Sigmoid colon (tissue), 4 donors: Measurements from ENCODE around the gene BRF1.

Experiments
- EP300 ChIP-seq, 4 donors: sonication (generic); formaldehyde crosslinking; IDR thresholded peaks; one replicate each; pipeline ENCODE4 v1.6.1; 2017; ENCODE audit warnings: antibody characterized with exemption in 4 of 4
- POLR2A ChIP-seq, 2 donors: fragments of 450-650 bp; IDR thresholded peaks; one replicate each; pipeline ENCODE4 v1.6.1; 2016; ENCODE audit warnings: antibody characterized with exemption in 2 of 2, mild to moderate bottlenecking in 2 of 2, moderate library complexity in 2 of 2
- POLR2AphosphoS5 ChIP-seq, 4 donors: sonication (generic); formaldehyde crosslinking; IDR thresholded peaks; one replicate each; pipeline ENCODE4 v1.6.1; 2017; ENCODE audit warnings: antibody characterized with exemption in 4 of 4
- TF ChIP-seq, protein P1 (sequence below), 4 experiments: fragments of 450-650 bp in 3 of 4; fragments of 200-600 bp in 1 of 4; IDR thresholded peaks; one replicate each; pipeline ENCODE4 v1.5.1; 2016 to 2019; ENCODE audit warnings: antibody characterized with exemption in 4 of 4, mild to moderate bottlenecking in 3 of 4, moderate library complexity in 2 of 4

DNA sequence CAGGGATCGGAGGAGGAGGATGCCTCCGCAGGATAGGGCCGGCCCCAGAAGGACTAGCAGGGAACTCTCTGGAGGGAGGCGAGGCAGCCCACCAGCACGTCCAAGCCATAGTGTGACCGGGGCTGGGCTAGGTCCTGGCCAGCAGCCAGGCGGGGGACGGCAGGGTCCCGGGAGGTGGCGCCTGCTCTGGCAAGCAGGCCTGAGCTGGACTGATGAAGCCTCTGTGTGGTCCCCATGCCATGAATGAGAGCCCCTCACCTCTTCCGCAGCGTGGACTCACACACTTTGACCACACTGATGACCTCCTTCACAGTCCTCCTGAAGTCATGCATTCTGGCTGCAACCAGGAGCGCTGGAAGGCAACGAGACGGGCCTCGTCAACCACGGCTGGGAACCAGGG lies 72.2 kb downstream of the BRF1 start:
- TF ChIP-seq, protein P1, sequence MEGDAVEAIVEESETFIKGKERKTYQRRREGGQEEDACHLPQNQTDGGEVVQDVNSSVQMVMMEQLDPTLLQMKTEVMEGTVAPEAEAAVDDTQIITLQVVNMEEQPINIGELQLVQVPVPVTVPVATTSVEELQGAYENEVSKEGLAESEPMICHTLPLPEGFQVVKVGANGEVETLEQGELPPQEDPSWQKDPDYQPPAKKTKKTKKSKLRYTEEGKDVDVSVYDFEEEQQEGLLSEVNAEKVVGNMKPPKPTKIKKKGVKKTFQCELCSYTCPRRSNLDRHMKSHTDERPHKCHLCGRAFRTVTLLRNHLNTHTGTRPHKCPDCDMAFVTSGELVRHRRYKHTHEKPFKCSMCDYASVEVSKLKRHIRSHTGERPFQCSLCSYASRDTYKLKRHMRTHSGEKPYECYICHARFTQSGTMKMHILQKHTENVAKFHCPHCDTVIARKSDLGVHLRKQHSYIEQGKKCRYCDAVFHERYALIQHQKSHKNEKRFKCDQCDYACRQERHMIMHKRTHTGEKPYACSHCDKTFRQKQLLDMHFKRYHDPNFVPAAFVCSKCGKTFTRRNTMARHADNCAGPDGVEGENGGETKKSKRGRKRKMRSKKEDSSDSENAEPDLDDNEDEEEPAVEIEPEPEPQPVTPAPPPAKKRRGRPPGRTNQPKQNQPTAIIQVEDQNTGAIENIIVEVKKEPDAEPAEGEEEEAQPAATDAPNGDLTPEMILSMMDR (IDR thresholded peaks at IDR 0.05), result no peak
- no peak for TF ChIP-seq EP300 (IDR thresholded peaks at IDR 0.05)
- no peak for TF ChIP-seq POLR2A (IDR thresholded peaks at IDR 0.05)
- TF ChIP-seq POLR2AphosphoS5 (IDR thresholded peaks at IDR 0.05), result no peak
